GM23248 (cell line): ENCODE data around the gene ALPK1. TPM values are rescaled to one million over a fixed set of nuclear protein-coding genes. Genes with fewer than 3 reads are reported as not detected.
"Not testable (repeated sequence)": the region's sequence is repeated elsewhere in the genome, so short reads cannot be mapped to it uniquely, and the experiment has no call there.

Experiments used
- DNase-seq: peaks from one replicate; pipeline ENCODE4 v3.0.0-alpha.2; 2015
- H2AFZ ChIP-seq: fragments of 200-600 bp; sonication (generic); 2 replicates; pipeline ENCODE4 v1.6.1; 2016; ENCODE audit warnings: antibody characterized with exemption
- H3F3A ChIP-seq: fragments of 200-600 bp; sonication (generic); 2 replicates; pipeline ENCODE4 v1.6.1; 2016; ENCODE audit warnings: mild to moderate bottlenecking, antibody characterized with exemption, mixed run types; ENCODE audit not compliant: insufficient read depth
- H3K27ac ChIP-seq: fragments of 200-600 bp; sonication (generic); 2 replicates; pipeline ENCODE4 v1.5.1; 2016; ENCODE audit warnings: mild to moderate bottlenecking
- H3K27me3 ChIP-seq: fragments of 200-600 bp; sonication (generic); replicated peaks from 2 replicates; pipeline ENCODE4 v1.6.1; 2016; ENCODE audit warnings: mild to moderate bottlenecking; ENCODE audit not compliant: insufficient read depth
- H3K36me3 ChIP-seq: fragments of 200-600 bp; sonication (generic); 2 replicates; pipeline ENCODE4 v1.6.1; 2016; ENCODE audit warnings: low read depth, mild to moderate bottlenecking
- H3K4me1 ChIP-seq: fragments of 200-600 bp; sonication (generic); 2 replicates; pipeline ENCODE4 v1.6.1; 2016; ENCODE audit warnings: mild to moderate bottlenecking; ENCODE audit not compliant: insufficient read depth
- H3K4me2 ChIP-seq: fragments of 200-600 bp; sonication (generic); one replicate; pipeline ENCODE4 v1.6.1; 2016; ENCODE audit warnings: mild to moderate bottlenecking; ENCODE audit not compliant: unreplicated experiment
- H3K4me3 ChIP-seq: fragments of 200-600 bp; sonication (generic); 2 replicates; pipeline ENCODE4 v1.5.1; 2016; ENCODE audit warnings: mild to moderate bottlenecking
- H3K79me2 ChIP-seq: fragments of 200-600 bp; sonication (generic); 2 replicates; pipeline ENCODE4 v1.6.1; 2016; ENCODE audit warnings: mild to moderate bottlenecking; ENCODE audit not compliant: insufficient read depth
- H3K9ac ChIP-seq: fragments of 200-600 bp; sonication (generic); 2 replicates; pipeline ENCODE4 v1.6.1; 2016; ENCODE audit warnings: mild to moderate bottlenecking
- H3K9me2 ChIP-seq: fragments of 200-600 bp; sonication (generic); 2 replicates; pipeline ENCODE4 v1.6.1; 2016; ENCODE audit warnings: mixed run types, mild to moderate bottlenecking, moderate library complexity; ENCODE audit not compliant: insufficient read depth
- H3K9me3 ChIP-seq: fragments of 200-600 bp; sonication (generic); one replicate; pipeline ENCODE4 v1.6.1; 2017; ENCODE audit warnings: low read depth
- H4K20me1 ChIP-seq: fragments of 200-600 bp; sonication (generic); 2 replicates; pipeline ENCODE4 v1.6.0; 2016; ENCODE audit not compliant: insufficient read depth
- EZH2 ChIP-seq: fragments of 200-600 bp; sonication (generic); IDR thresholded peaks from 2 replicates; pipeline ENCODE4 v1.6.1; 2018; ENCODE audit warnings: antibody characterized with exemption, mild to moderate bottlenecking; ENCODE audit not compliant: insufficient read depth, poor library complexity, severe bottlenecking
- EZH2phosphoT487 ChIP-seq: fragments of 200-600 bp; sonication (generic); IDR thresholded peaks from 2 replicates; pipeline ENCODE4 v1.6.1; 2018; ENCODE audit warnings: antibody characterized with exemption, moderate library complexity, mild to moderate bottlenecking, low read depth; ENCODE audit not compliant: insufficient read depth
- WGBS, 2 experiments: methylation state at CpG; one replicate each; pipeline ENCODE4 v1.1.6; 2015 to 2017; ENCODE audit warnings: low lambda C conversion rate in 2 of 2, low coverage in 1 of 2; ENCODE audit errors: missing lambda C conversion rate in 2 of 2; 5-methylcytosine and 5-hydroxymethylcytosine counted together
- in situ Hi-C: fragments of 300-500 bp; cut with MboI; formaldehyde crosslinking; loops from 2 replicates; pipeline ENCODE4 v1.15.0; 2020
- polyA plus RNA-seq: library from polyadenylated mRNA; unstranded; fragments of >200 nt; fragmentation: Nextera tagmentation; extraction: Ambion mirVana; gene quantifications from 2 replicates; pipeline ENCODE4 v1.2.1, GENCODE V29; 2016
- total RNA-seq: library from RNA; depleted of rRNA; stranded (reverse); fragments of >200 nt; shearing (Covaris generic); gene quantifications from 2 replicates; pipeline ENCODE4 v1.2.3, GENCODE V29; 2014

Gene ALPK1
- total and polyA plus RNA-seq, 2 experiments from 2014 or later = 7.3 to 7.9 TPM

DNA sequence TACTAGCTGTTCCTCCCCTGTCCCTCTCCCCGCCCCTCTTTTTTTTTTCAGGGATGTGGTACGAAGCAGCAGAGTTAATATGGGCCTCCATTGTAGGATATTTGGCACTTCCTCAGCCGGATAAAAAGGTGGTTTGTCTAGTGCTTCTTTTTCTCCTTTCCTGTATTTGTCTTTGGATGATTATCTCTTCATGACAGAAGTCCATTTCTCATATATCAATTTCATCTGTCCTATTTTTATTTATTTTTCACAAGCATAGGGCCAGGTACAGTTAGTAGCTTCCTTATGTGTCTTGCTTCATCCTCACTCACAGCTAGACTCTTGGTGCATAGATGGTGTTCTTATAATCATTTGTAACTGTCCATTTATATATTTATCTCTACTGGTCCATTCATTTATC lies 129.2 kb downstream of the ALPK1 start:
- no peaks in the 10 kb centered on the region for H3K9me3 ChIP-seq
- TF ChIP-seq EZH2phosphoT487 = no peak
- no peak for TF ChIP-seq EZH2
- H3K79me2 ChIP-seq = no peaks in the 10 kb centered on the region
- 85 to 92% methylated on average over 3 of the region's 3 CpGs for WGBS, 2 experiments
- H3K9me2 ChIP-seq = no peaks in the 10 kb centered on the region
- no peaks in the 10 kb centered on the region for H3K27me3 ChIP-seq
- H3K4me1 ChIP-seq = no peaks in the 10 kb centered on the region
- H3K9ac ChIP-seq = no peak overlapping the region
- H3K4me2 ChIP-seq = no peak overlapping the region
- H4K20me1 ChIP-seq = no peaks in the 10 kb centered on the region
- no peaks in the 10 kb centered on the region for H3F3A ChIP-seq
- in situ Hi-C loops = no loop called here
- DNase-seq = no peak
- no peak overlapping the region for H2AFZ ChIP-seq
- H3K36me3 ChIP-seq = no peaks in the 10 kb centered on the region
- H3K27ac ChIP-seq = no peak overlapping the region
- no peak overlapping the region for H3K4me3 ChIP-seq

DNA sequence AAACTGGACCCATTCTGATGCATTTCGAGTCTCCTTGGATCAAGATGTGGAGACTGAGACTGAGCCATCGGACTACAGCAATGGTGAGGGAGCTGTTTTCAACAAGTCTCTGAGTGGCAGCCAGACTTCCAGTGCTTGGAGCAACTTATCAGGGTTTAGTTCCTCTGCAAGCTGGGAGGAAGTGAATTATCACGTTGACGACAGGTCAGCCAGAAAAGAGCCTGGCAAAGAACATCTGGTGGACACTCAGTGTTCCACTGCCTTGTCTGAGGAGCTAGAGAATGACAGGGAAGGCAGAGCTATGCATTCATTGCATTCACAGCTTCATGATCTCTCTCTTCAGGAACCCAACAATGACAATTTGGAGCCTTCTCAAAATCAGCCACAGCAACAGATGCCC lies 134.0 kb downstream of the ALPK1 start:
- Histone ChIP-seq H3K9me3 (no peaks in the 10 kb centered on the region), H3K79me2 (no peaks in the 10 kb centered on the region), H3K27ac (no peak overlapping the region), H3K9ac (no peak overlapping the region), H2AFZ (no peak overlapping the region), H3K4me2 (no peak overlapping the region), H3K9me2 (no peaks in the 10 kb centered on the region), H3F3A (no peaks in the 10 kb centered on the region), H3K4me3 (no peak overlapping the region), H4K20me1 (no peaks in the 10 kb centered on the region), H3K36me3 (no peaks in the 10 kb centered on the region), H3K4me1 (no peaks in the 10 kb centered on the region), H3K27me3 (no peaks in the 10 kb centered on the region)
- WGBS, 2 experiments = 55 to 58% methylated on average over 4 of the region's 4 CpGs
- TF ChIP-seq EZH2 (no peak), EZH2phosphoT487 (no peak)
- in situ Hi-C loops = no loop called here
- DNase-seq = no peak

DNA sequence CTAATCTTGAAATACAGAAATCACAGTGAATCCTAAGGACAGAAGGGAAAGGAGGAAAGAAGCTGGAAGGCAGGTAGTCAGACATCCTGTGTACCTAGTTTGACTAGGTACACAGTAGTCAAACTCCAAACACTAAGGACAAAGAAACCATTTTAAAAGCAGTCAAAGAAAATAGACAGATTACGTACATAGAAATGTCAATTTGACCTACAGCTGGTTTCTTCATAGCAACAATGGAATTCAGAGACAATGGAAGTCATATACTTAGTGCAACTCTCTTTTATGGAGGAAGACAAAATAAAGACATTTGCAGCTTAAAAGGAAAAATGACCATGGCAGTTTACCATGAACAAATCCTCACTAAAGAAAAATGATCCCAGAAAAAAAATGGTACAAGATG lies 139.8 kb downstream of the ALPK1 start:
- H3K9me3 ChIP-seq = no peaks in the 10 kb centered on the region
- H3K4me1 ChIP-seq = no peaks in the 10 kb centered on the region
- no peaks in the 10 kb centered on the region for H3K9me2 ChIP-seq
- H3K27ac ChIP-seq = no peak overlapping the region
- in situ Hi-C loops = no loop called here
- 96 to 98% methylated on average over 1 of the region's 1 CpG for WGBS, 2 experiments
- H3K79me2 ChIP-seq = no peaks in the 10 kb centered on the region
- no peak overlapping the region for H3K4me3 ChIP-seq
- DNase-seq = no peak
- H3K27me3 ChIP-seq = no peaks in the 10 kb centered on the region
- no peak overlapping the region for H3K9ac ChIP-seq
- H3K36me3 ChIP-seq = no peaks in the 10 kb centered on the region
- H3K4me2 ChIP-seq = no peak overlapping the region
- H3F3A ChIP-seq = no peaks in the 10 kb centered on the region
- no peak overlapping the region for H2AFZ ChIP-seq
- TF ChIP-seq EZH2phosphoT487 (no peak), EZH2 (no peak)
- H4K20me1 ChIP-seq = no peaks in the 10 kb centered on the region

DNA sequence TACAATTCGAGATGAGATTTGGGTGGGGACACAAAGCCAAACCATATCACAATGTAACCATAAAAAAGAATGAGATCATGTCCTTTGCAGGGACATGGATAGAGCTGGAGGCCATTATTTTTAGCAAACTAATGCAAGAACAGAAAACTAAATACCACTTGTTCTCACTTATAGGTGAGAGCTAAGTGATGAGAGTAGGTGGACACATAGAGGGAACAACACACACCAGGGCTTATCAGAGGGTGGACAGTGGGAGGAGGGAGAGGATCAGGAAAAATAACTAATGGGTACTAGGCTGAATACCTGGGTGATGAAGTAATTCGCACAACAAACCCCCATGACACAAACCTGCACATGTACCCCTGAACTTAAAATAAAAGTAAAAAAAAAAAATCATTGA lies 145.1 kb downstream of the ALPK1 start:
- in situ Hi-C loops, H2AFZ ChIP-seq, H4K20me1 ChIP-seq, DNase-seq, H3K27ac ChIP-seq, H3K4me2 ChIP-seq, H3K79me2 ChIP-seq, H3K9me2 ChIP-seq, H3K4me3 ChIP-seq, H3K4me1 ChIP-seq, H3K9me3 ChIP-seq, H3K9ac ChIP-seq, H3K36me3 ChIP-seq, H3F3A ChIP-seq, H3K27me3 ChIP-seq: not testable (repeated sequence)
- WGBS, 2 experiments = 93 to 94% methylated on average over 2 of the region's 2 CpGs

DNA sequence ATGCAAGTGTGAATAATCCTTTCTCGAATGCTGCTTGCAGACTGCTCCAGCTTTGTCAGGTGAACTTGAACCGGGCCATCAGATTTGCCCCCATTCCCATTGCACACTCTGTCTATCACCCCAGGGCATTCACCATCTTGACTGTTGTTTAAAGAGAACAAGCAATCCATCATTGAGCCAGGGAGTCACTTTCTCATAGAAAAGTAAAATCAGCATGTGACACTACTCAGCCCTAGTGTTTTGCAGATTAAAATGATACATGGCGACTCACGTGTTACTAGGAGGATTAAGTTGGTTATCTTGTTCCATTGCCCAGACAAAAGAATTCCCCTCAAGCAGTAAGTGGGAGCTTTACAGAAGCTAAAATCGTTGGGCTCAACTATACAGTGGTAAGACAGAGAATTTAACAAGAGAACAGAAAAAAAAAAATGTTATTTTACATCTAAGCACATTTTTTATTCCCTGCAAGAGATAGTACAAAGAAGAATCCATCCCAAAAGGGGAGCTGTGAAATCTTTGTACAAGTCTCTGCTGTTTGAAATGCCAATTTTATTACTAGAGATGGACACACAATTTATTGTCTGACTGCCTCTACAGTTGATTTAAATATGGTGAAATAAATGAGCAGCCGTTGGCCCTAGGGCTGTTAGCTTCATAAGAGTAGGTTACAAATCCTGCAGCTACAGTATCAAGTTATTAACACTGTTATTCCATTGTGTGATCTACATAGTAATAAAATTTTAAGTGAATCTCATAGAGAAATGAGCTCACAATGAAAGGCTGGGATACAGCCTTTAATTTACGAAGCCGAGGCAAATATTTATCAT lies 151.3 kb downstream of the ALPK1 start:
- no peak for TF ChIP-seq EZH2phosphoT487
- TF ChIP-seq EZH2 = no peak
- Histone ChIP-seq H3K27me3 (no peaks in the 10 kb centered on the region), H3K79me2 (no peaks in the 10 kb centered on the region), H3K36me3 (no peaks in the 10 kb centered on the region), H3K9me3 (no peaks in the 10 kb centered on the region), H3K27ac (no peak overlapping the region), H3K9ac (no peak overlapping the region), H3K4me2 (no peak overlapping the region), H4K20me1 (no peaks in the 10 kb centered on the region), H3K4me1 (no peaks in the 10 kb centered on the region), H3K4me3 (no peak overlapping the region), H3F3A (no peaks in the 10 kb centered on the region), H3K9me2 (no peaks in the 10 kb centered on the region), H2AFZ (no peak overlapping the region)
- peak; percentile 46 for DNase-seq
- in situ Hi-C loops = no loop called here
- 80 to 87% methylated on average over 8 of the region's 8 CpGs for WGBS, 2 experiments
